Astrocyte (in vitro differentiated cells and primary cell): ENCODE results near the gene ANO5.

Experiments
- CTCF ChIP-seq: IDR thresholded peaks from 2 replicates; pipeline ENCODE4 v1.5.1; 2011; ENCODE audit warnings: low read depth, mild to moderate bottlenecking, inconsistent platforms, low read length, moderate library complexity; ENCODE audit not compliant: insufficient read depth
- EZH2 ChIP-seq: IDR thresholded peaks from 2 replicates; pipeline ENCODE4 v1.6.1; 2012; ENCODE audit warnings: mild to moderate bottlenecking, low read length, inconsistent platforms; ENCODE audit not compliant: insufficient read depth

- no peak for TF ChIP-seq CTCF
- TF ChIP-seq EZH2: no peak
Measured at GRCh38 chr11:22302368-22302767, 109.5 kb downstream of the ANO5 start.
